HEK293T (cell line): Measurements from ENCODE around the gene TMEM121B.

Experiments
- ARNT ChIP-seq: fragments of 450-650 bp; IDR thresholded peaks from 2 replicates; pipeline ENCODE4 v1.6.1; 2017; ENCODE audit warnings: mild to moderate bottlenecking
- FOXM1 ChIP-seq: fragments of 450-650 bp; IDR thresholded peaks from 2 replicates; pipeline ENCODE4 v1.6.1; 2017; ENCODE audit warnings: mild to moderate bottlenecking, borderline replicate concordance
- SUZ12 ChIP-seq: fragments of 450-650 bp; IDR thresholded peaks from 2 replicates; pipeline ENCODE4 v1.6.1; 2016; ENCODE audit warnings: mild to moderate bottlenecking
- ZNF384 ChIP-seq: fragments of 450-650 bp; IDR thresholded peaks from 2 replicates; pipeline ENCODE4 v1.6.1; 2016

DNA sequence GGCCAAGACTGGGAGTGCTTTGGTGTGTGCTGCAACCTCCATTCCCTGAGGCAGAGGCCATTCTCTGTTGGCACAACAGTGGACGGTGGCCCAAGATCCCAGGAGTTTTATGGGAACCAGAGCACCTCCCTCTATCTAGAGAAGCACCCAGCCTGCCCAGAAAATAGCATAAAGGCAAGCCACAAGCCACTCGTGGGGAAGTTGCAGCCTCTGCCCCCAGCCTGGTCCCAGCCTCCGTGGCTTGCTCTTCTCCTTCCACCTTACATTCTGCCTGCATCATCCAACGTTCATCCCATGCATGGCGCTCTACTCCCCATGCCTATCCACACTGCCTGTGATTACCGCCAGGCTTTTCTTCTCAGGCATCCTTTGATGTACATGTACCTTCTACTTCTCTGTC, 20.5 kb downstream of the TMEM121B start:
- no peak for TF ChIP-seq SUZ12
- no peak for TF ChIP-seq ZNF384
- TF ChIP-seq ARNT = no peak
- TF ChIP-seq FOXM1 = no peak
